ENCODE measurements around the gene CCDC88B.

GRCh38 chr11:64364435-64364834, 24.4 kb downstream of the CCDC88B start:
- TF ChIP-seq, protein P1, sequence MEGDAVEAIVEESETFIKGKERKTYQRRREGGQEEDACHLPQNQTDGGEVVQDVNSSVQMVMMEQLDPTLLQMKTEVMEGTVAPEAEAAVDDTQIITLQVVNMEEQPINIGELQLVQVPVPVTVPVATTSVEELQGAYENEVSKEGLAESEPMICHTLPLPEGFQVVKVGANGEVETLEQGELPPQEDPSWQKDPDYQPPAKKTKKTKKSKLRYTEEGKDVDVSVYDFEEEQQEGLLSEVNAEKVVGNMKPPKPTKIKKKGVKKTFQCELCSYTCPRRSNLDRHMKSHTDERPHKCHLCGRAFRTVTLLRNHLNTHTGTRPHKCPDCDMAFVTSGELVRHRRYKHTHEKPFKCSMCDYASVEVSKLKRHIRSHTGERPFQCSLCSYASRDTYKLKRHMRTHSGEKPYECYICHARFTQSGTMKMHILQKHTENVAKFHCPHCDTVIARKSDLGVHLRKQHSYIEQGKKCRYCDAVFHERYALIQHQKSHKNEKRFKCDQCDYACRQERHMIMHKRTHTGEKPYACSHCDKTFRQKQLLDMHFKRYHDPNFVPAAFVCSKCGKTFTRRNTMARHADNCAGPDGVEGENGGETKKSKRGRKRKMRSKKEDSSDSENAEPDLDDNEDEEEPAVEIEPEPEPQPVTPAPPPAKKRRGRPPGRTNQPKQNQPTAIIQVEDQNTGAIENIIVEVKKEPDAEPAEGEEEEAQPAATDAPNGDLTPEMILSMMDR (IDR thresholded peaks at IDR 0.05; ENCODE audit: insufficient read depth, low read length, poor library complexity, severe bottlenecking): no peak
- no peak for TF ChIP-seq EZH2phosphoT487 (conservative IDR thresholded peaks at IDR 0.05; ENCODE audit: low read length)

Data from SU-DHL-6 (cell line).